ENCODE measurements around the gene DIAPH1.

Gene DIAPH1

DNA sequence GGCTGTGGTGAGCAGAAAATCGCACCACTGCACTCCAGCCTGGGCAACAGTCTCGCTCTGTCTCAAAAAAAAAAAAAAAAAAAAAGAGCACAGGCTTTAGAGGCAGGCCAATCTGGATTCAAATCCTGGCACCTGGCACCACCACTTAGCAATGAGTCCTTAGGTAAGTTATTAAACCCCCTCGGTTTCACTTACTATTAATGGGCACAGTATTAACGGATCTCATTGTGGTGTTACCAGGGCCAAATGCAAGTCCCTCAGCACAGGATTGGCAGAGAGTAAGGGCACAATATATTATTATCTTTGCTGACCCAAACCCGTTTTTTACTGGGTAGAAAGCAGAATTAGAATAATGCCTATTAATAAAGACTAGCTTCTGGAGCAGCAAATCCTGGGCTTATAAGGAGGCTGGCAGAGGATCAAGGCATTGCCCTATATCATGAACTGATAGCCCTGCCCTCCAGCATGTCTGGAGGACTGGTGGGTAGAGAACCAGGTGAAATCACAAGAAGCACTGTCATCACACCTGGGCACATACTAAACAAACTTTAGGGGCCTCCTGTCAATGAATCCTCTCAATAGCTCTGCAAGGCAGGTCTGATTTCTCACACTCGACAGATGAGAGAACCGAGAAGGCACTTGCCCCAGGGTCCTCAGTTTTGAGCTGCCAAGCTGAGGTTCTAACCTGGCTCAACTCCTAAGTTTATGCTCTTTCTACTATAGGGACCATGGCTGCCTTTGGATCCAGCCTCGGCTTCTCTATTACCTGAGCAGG is 112.2 kb downstream of the DIAPH1 start:
- DNase-seq (ENCODE audit: low spot score), result no peak

DNA sequence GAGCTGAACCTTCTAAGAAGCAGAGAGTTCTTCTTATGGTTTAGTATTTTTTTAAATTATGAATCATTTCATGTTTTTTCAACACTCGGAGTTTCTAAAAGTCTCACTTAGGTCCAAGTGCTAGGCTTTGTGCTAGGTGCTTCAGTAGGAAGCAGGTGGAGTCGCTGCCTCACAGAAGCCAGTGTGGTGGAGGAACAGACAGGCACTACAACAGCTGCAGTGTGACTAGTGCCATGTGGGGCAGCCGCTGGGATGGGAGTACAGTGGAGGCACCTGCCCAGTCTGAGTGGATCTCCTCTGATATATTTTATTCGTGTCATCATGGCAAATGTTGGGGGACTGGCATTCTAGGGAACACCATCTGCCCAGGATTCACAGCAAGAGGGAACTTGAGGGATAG is 114.6 kb downstream of the DIAPH1 start:
- no peak for DNase-seq (ENCODE audit: low spot score)

DNA sequence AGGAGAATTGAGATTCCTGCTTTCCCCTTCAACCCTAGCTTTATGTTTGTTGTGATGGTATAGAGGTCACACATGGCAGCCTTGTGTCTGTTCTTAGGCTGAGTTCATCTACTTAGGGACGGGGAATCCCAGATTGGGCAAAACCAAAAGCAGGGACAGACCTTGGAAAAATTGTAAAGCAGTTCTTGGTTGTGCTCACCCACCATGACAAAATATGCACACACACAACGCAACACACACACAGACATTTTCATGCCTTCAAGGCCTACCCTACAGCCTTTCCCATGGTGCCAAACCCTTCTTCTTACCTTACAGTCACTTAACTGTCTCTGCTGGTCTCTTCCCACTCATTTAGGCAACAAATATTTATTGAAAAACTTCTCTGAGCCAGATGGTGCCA is 115.1 kb downstream of the DIAPH1 start:
- no peak for DNase-seq (ENCODE audit: low spot score)

GRCh38 chr5:141501761-141502160 is 117.0 kb downstream of the DIAPH1 start:
- DNase-seq (ENCODE audit: low spot score), result no peak

GRCh38 chr5:141496038-141496437 is 122.8 kb downstream of the DIAPH1 start:
- DNase-seq (ENCODE audit: low spot score), result no peak

DNA sequence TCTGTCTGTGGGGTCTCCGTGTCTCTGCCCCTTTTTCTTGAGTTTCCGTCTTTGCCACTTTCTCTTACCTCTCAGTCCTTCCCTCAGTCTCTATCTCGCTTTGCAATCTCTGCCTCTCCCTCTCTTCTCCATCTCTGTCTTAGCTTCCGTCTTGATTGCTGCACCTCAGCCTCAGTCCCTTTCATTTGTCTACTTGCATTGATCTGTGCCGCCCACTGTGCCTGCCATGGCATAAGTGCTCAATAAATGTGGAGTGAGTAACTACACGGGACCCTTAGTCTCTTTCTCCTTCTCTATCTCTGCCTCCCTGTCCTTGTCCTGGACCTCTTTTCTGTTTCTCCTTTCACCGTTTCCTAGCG is 123.4 kb downstream of the DIAPH1 start:
- no peak for DNase-seq (ENCODE audit: low spot score)

GRCh38 chr5:141494761-141495452 is 123.9 kb downstream of the DIAPH1 start:
- DNase-seq (ENCODE audit: low spot score), result no peak

GRCh38 chr5:141493500-141494422 is 125.0 kb downstream of the DIAPH1 start:
- DNase-seq (ENCODE audit: low spot score), result peak; percentile 82

- DNase-seq (ENCODE audit: low spot score), result no peak
Observed at GRCh38 chr5:141492168-141492885, 126.5 kb downstream of the DIAPH1 start.

DNA sequence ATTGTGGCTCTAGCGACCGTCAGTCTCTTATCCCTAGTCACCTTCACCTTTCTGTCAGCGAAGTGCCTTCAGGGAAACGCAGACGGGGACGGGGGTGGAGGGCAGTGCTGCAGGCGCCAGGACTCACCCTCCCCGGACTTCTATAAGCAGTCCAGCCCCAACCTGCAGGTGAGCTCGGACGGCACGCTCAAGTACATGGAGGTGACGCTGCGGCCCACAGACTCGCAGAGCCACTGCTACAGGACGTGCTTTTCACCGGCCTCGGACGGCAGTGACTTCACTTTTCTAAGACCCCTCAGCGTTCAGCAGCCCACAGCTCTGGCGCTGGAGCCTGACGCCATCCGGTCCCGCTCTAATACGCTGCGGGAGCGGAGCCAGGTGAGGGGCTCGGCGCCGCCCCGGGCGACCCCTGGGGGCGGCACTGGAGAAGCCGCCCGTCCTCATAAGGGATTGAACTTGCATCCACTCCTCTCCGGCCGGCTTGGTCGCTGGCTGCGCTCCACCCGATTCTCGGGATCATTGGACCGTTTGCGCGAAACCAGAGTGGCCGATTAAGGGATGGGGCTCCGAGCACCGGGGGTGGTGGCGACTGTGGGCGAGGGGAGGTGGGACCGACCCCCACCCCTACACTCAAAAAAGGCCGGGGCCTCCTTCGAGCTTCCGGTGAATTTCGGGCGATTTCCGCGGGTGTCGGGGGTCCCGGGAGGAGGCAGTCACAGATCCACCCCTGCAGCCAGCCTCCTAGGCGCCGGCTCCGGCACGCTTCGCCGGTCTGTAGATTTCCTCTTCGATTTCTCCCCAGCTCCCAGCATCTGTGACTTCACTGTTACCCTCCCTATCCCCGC is 127.3 kb downstream of the DIAPH1 start:
- DNase-seq (ENCODE audit: low spot score), result no peak

DNA sequence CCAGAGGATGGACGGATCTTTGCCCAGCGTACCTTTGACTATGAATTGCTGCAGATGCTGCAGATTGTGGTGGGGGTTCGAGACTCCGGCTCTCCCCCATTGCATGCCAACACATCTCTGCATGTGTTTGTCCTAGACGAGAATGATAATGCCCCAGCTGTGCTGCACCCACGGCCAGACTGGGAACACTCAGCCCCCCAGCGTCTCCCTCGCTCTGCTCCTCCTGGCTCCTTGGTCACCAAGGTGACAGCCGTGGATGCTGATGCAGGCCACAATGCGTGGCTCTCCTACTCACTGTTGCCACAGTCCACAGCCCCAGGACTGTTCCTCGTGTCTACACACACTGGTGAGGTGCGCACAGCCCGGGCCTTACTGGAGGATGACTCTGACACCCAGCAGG is 128.0 kb downstream of the DIAPH1 start:
- DNase-seq (ENCODE audit: low spot score), result no peak

- no peak for DNase-seq (ENCODE audit: low spot score)
Observed at GRCh38 chr5:141490271-141490670, 128.5 kb downstream of the DIAPH1 start.

- DNase-seq (ENCODE audit: low spot score), result no peak
Observed at GRCh38 chr5:141489841-141490240, 129.0 kb downstream of the DIAPH1 start.

GRCh38 chr5:141488591-141489561 is 129.9 kb downstream of the DIAPH1 start, which contains the start of gene PCDHGC5:
PCDHGC5 (plus strand) TSS chr5:141489081; CDS start chr5:141489241, 160 bp downstream.
- DNase-seq (ENCODE audit: low spot score), result peak; percentile 60

DNA sequence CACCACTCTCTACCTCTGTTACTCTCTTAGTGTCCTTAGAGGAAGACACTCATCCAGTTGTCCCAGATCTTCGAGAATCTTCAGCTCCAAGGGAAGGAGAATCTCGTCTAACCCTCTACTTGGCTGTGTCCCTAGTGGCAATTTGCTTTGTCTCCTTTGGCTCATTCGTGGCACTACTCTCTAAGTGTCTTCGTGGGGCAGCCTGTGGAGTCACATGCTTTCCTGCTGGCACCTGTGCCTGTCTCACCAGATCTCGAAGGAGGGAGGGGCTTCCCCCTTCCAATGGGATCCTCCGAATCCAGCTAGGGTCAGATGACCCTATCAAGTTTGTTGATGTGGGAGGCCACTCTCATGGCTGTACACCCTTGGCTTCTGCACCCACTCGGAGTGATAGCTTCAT is 131.7 kb downstream of the DIAPH1 start:
- no peak for DNase-seq (ENCODE audit: low spot score)

DNA sequence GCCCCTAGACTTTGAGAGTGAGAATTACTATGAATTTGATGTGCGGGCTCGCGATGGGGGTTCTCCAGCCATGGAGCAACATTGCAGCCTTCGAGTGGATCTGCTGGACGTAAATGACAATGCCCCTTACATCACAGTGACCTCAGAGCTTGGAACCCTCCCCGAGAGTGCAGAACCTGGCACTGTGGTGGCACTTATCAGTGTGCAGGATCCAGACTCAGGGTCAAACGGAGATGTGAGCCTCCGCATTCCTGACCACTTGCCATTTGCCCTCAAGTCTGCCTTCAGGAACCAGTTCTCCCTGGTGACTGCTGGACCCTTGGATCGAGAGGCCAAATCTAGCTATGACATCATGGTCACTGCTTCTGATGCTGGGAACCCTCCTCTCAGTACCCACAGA is 132.7 kb downstream of the DIAPH1 start:
- no peak for DNase-seq (ENCODE audit: low spot score)

DNA sequence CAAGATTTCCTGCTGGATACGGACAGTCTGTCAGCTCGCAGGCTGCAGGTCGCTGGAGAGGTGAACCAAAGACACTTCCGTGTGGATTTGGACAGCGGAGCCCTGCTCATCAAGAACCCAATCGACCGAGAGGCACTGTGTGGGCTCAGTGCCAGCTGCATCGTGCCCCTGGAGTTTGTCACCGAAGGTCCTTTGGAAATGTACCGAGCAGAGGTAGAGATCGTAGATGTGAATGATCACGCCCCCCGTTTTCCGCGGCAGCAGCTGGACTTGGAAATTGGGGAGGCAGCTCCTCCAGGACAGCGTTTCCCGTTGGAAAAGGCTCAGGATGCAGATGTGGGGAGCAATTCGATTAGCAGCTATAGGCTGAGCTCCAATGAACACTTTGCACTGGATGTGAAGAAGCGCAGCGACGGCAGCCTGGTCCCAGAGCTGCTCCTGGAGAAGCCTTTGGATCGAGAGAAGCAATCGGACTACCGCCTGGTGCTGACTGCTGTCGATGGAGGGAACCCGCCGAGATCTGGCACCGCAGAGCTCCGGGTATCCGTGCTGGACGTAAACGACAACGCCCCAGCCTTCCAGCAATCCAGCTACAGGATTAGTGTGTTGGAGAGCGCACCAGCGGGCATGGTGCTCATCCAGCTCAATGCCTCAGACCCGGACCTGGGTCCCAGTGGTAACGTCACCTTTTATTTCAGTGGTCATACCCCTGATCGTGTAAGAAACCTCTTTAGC is 133.3 kb downstream of the DIAPH1 start:
- no peak for DNase-seq (ENCODE audit: low spot score)

DNA sequence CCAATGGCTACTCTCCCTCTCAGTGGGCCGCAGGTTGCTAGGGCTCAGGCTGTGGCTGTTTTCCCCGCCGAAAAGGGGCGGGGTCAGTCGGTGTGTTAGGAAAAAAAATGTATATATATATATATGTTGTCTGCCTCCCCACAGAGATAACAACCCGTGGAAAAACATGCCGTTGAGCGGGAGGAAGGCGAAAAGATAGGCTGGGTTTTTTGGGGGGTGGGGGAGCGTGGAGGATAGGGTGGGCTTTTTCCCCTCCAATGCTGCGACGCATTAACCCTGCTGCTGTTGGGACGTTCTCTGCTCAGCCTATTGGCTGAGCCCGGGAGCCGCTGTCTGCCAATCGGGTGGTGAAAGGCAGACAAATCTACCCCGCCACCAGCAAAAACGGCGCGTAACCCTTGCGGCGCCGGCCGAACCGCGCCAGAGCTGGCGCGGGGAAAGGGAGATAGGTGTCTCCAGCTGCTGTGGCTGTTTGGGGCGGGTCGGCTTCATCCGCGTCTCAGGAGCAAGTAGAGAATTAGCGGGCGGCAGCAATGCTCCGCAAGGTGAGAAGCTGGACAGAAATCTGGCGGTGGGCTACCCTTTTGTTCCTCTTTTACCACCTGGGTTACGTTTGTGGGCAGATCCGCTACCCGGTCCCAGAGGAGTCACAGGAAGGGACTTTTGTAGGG is 134.0 kb downstream of the DIAPH1 start, which contains the start of gene PCDHGC4:
Gene PCDHGC4, plus strand, starts transcription at position 390 of the 671 bp plus-strand sequence. Its CDS starts 144 bp downstream, at position 534.
- no peak for DNase-seq (ENCODE audit: low spot score)
